HG02970 (cell line): ENCODE results near the gene MADCAM1.

Experiments used
- ATAC-seq: cut with Tn5 transposase; IDR thresholded peaks from one replicate; pipeline ENCODE4 v1.9.1; 2021; ENCODE audit warnings: mild to moderate bottlenecking, moderate library complexity, moderate number of reproducible peaks; ENCODE audit not compliant: unreplicated experiment, low FRiP score

MADCAM1 gene

DNA sequence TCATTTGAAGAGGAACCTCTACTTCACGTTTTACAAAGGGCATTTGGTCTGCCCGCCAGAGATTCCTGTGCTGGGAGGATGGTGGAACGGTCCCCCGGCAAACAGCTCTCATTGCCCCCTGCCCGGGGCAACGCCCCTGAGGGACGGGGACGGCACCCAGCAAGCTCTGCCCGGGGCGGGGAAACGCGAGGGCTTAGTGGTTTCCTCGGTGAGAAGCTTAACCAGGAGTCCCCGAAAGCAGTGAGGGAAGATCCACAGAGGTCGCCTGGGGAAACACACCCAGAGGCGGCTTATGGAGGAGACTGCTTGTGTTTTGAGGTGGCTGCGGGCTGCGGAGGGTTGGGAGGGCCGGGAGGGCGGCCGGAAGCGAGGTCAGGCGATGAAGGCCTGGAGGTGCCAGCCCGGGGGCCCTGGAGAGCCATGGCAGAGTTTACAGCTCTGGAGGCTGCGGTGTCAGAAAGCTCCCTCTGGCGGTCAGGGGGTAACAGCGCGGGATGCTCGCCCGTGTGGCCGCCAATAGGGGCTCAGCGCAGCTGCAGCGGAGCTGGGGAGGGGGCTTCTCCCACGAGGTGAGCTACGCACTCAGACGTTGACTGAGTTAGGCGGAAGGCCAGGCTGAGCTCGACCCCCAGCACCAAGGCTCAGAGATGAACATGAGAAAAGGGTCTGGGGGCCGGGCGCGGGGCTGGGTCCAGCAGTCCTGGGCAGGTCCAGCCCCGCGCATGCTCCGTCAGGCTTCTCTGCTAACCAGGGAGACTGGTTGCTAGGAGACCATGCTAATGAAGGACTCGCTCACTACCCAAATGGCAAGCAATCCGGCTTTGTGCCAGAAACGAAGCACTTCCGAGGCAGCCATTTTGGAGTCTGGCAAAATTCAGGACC is 10.4 kb downstream of the MADCAM1 start:
- ATAC-seq: peak; percentile 70

DNA sequence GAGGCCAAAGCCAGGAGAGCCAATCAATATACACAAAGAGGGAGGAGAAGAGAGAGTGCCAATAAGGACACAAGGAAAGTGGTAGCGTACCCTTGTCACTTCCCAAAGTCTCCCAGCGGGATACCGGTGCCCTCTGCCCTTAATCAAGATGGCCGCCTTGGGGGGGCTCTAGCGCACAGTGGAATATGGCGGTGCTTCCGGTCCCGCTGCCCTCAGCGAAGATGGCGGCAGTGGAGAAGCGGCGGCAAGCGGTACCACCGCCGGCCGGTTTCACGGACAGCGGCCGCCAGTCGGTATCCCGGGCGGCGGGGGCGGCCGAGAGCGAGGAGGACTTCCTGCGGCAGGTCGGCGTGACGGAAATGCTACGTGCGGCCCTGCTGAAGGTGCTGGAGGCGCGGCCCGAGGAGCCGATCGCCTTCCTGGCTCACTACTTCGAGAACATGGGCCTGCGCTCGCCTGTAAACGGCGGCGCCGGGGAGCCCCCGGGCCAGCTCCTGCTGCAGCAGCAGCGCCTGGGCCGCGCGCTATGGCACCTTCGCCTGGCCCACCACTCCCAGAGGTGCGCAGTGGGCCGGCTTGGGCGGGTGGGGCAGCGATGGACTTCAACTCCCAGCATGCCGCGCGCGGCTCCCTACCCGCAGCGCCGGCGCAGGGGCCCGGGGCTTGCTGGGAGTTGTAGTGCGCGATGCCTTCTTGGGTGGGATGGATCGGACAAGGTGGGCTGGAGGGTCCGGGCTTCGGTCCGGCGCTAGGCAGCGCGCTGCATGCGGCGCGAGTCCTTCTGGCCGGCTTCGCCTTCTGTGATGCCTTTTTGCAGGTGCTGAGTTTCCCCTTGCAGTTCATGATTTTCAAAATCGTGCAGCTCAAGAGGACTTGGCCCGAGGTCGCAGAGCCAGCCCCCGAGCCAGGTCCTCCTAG is 11.3 kb downstream of the MADCAM1 start, which contains the start of gene TPGS1:
Gene TPGS1 (plus strand): TSS at position 212 of the 918 bp plus-strand sequence. CDS start 10 bp downstream, at position 222.
- peak; percentile 63 for ATAC-seq

- ATAC-seq: no peak
Observed at GRCh38 chr19:508204-509150, 12.2 kb downstream of the MADCAM1 start.

DNA sequence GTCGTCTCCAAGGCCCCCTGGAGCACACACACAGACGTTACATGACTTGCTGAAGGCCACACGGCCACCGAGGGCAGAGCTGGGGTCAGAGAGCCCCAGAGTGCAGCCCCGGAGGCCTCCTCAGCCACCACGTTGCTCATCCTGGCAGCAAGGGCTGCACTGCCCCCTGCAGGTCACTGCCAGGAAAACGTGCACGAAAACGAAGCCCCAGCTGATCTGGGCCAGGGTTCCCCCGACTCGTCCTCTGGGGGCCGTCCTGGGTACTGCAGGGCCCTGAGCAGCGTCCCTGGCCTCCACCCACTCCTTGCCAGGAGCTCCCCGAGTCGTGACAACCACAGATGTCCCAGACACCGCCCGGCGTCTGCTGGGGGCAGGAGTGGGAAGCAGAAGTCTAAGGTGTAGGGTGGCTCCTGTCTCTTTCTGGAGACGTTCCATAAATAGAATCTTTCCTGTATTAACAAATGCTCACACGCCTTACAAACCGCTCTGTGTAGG is 14.4 kb downstream of the MADCAM1 start:
- no peak for ATAC-seq

DNA sequence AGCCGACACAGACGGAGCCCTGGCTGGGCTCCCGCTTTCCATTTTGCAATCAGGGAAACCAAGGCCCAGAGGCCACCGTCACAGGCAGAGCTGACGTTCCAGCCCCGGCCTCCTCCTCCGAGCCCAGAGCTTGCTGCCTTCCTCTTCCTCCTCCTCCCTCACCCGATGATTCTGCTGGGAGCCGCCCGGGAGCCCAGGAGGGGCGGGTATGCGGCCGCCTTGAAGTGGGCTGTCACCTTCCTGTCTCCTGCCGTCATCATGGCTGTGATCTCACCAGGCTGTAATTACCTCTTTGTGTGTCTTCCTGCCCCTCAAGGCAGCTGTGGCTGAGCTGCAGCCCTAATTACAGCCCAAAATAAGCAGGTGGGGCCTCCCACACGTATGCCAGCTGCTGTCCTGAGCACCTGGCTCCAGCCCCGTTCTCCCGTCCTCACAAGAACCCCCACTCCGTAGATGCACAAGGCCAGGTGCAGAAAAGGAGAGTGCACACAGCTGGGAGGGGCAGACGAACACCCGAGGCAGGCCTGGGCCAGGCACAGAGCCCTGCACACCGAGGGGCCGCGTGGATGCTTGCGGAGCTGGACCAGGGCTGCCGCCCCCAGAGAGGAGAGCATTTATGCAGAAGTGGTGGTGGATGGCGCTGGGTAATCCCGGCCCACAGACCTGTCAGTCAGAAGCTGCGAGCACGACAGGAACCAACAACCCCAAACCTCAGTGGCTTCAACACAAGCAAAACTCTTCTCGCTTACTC is 15.0 kb downstream of the MADCAM1 start:
- ATAC-seq: no peak

DNA sequence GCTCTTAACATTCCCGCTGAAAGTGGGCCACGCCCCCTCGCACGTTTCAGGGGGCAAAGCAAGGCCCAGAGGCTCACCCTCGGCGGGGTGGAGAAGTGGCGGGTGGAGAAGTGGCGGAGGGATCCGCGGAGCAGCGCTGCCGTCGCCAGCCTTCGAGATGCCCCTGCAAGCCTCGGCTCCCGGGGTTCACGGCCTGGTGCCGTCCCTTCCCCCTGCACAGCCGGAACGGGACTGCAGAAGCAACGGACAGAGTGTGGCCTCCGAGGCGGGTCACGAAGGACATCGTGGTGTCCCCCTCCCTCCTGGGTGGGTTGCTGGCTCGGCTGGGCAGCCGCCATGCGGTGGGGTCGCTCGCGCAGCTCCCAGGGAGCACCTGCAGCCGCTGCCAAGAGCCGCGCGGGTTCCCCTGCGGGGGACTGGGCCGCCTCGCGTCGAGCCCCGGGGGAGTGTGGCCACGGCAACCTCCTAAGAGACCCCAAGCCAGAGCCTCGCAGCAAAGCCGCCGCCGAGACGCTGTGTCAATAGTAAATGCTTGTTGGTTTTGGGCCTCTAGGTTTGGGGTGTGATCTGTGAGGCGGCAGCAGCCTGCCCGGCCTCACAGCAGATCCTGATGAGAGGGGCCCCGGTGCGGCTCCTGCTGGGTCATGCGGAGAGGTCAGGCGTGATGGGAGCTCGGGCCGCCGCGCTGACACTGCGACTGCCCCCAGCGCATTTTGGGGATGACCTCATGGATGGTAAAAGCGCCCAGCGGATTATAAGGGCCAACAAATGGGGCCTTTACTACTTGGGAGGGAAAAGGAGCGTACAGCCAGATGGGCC is 16.5 kb downstream of the MADCAM1 start:
- no peak for ATAC-seq

GRCh38 chr19:513368-514165 is 17.3 kb downstream of the MADCAM1 start:
- no peak for ATAC-seq

GRCh38 chr19:514166-514663 is 17.9 kb downstream of the MADCAM1 start:
- ATAC-seq: no peak

DNA sequence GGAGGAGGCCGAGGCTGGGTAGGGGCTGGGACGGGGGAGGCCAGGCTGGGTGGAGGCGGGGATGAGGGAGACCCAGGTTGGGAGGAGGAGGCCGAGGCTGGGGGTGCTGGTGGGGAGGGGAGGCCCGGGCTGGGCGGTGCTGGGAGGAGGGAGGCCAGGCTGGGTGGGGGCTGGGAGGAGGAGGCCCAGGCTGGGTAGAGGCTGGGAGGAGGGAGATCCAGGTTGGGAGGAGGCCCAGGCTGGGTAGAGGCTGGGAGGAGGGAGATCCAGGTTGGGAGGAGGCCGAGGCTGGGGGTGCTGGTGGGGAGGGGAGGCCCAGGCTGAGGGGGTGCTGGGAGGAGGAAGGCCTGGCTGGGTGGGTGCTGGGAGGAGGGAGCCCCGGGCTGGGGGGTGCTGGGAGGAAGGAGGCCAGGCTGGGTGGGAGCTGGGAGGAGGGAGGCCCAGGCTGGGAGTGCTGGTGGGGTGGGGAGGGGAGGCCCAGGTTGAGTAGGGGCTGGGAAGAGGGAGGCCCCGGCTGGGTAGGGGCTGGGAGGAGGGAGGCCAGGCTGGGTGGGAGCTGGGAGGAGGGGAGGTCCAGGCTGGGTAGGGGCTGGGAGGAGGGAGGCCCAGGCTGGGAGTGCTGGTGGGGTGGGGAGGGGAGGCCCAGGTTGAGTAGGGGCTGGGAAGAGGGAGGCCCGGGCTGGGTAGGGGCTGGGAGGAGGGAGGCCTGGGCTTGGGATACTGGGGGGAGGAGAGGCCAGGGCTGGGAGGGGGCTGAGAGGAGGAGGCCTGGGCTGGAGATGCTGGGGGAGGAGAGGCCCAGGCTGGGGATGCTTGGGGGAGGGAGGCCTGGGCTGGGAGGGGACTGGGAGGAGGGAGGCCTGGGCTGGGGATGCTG is 21.7 kb downstream of the MADCAM1 start:
- ATAC-seq: no peak

GRCh38 chr19:518598-519231 is 22.4 kb downstream of the MADCAM1 start:
- ATAC-seq: no peak

DNA sequence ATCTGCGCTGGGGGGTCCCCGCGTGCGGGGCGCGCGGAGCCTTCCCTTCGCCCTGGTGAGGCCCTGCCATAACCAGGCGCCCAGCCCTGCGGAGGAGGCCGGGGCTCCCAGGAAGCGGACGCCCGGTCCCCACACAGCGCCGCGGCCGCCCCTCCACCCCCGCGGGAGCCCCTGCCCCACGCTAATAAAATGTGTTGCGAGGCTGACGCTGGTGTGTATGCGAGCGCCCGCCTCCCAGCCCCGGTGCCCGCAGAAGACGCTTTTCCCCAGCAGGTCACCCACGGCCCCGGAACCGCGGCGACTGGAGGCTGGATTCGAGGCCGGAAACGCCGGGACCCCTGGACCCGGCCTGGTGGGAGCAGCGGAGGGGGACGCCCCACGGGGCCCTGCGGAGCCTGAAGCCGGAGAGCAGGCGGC is 23.2 kb downstream of the MADCAM1 start:
- no peak for ATAC-seq

DNA sequence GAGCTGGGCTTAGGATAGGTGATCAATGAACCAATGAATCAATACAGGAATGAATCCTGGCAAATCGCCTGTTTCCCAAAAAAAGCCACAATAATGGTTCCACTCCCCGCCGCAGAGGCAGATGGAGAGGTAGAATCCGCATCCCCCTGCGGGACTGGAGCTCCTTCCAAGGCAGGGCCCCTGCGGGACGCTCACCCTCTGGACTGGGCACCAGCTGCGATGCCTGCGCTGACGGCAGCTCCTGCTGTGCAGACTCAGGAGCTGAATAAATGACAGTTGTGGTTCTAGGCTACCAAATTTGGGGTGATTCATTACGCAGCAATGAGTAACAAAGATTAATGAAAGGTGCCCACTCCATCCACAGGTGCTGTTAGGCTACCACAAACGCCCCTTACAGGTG is 26.4 kb downstream of the MADCAM1 start:
- no peak for ATAC-seq

- no peak for ATAC-seq
Observed at GRCh38 chr19:524062-524674, 27.9 kb downstream of the MADCAM1 start.

- ATAC-seq: no peak
Observed at GRCh38 chr19:525029-525428, 28.7 kb downstream of the MADCAM1 start.

DNA sequence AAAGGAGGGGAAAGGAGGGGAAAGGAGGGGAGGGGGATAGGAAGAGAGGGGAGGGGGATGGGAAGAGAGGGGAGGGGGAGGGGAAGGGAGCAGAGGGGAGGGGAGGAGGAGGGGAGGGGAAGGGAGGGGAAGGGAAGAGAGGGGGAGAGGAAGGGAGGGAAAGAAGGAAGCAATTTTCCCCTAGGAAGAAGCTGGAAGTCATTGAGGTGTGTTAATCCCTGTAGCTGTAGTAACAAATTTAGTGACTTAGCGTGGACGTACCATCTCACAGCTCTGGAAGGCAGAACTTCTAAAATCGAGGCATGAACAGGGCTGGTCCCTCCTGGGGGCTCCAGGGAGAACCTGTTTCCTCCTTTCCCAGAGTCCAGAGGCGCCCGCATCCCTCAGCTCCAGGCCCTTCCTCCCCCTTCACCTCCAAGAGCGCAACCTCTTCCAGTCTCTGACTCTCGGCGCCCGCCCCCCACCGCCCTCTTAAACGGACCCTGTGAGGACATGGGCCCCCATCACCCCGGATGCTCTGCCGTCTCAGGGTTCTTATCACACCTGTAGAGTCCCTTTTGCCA is 29.7 kb downstream of the MADCAM1 start:
- ATAC-seq: no peak
